ENCODE data around the gene FGF3.
"Not testable (repeated sequence)": the region's sequence is repeated elsewhere in the genome, so short reads cannot be mapped to it uniquely, and the experiment has no call there.

Gene FGF3

GRCh38 chr11:69764918-69765317 lies 54.3 kb downstream of the FGF3 start:
- H3K27ac Mint-ChIP-seq; H3K36me3 Mint-ChIP-seq; H3K4me1 Mint-ChIP-seq; DNase-seq; ATAC-seq (replicated peaks); H3K9me3 Mint-ChIP-seq; H3K4me3 Mint-ChIP-seq: not testable (repeated sequence)
- peaks cover 39 to 54% of the 10 kb centered on the region in 2 donors for H3K27me3 Mint-ChIP-seq

GRCh38 chr11:69760319-69760718 lies 58.9 kb downstream of the FGF3 start:
- Mint-ChIP-seq H3K27ac (no peak overlapping the region), H3K9me3 (peaks cover 3 to 9% of the 10 kb centered on the region in 2 donors), H3K27me3 (peaks cover 40 to 48% of the 10 kb centered on the region in 2 donors), H3K4me3 (no peak overlapping the region), H3K4me1 (no peaks in the 10 kb centered on the region), H3K36me3 (peaks cover 0 to 2% of the 10 kb centered on the region in 2 donors)
- ATAC-seq (replicated peaks) (no peak), DNase-seq (no peak)

All from stimulated activated naive B cell treated with anti-CD40 and anti-IgM and Interleukin-4, amounts not matched to agents 10 μg/mL and 1 μg/mL and 100 μg/mL, for 72 hours (primary cell).